Panc1 (cell line): ENCODE measurements around the gene CNTLN.

ENCODE experiments used
- POLR2AphosphoS5 ChIP-seq: IDR thresholded peaks from 2 replicates; pipeline ENCODE4 v1.6.1; 2012; ENCODE audit warnings: mild to moderate bottlenecking, low read depth, low read length, moderate library complexity
- SIN3A ChIP-seq: IDR thresholded peaks from 2 replicates; pipeline ENCODE4 v1.6.1; 2012; ENCODE audit warnings: low read depth, mild to moderate bottlenecking, low read length, moderate library complexity, borderline replicate concordance; ENCODE audit not compliant: insufficient read depth
- TCF7L2 ChIP-seq: IDR thresholded peaks from 2 replicates; pipeline ENCODE4 v1.6.1; 2011; ENCODE audit warnings: mild to moderate bottlenecking, low read depth, low read length, inconsistent platforms
- TF ChIP-seq, protein P1 (sequence below): fragments of 450-650 bp; IDR thresholded peaks from 2 replicates; pipeline ENCODE4 v1.5.1; 2017; ENCODE audit warnings: mild to moderate bottlenecking
- TF ChIP-seq, protein P2 (sequence below), 2 experiments: IDR thresholded peaks; 2 replicates each; pipeline ENCODE4 v1.6.1; 2011 to 2012; ENCODE audit warnings: low read depth in 2 of 2, control low read depth in 1 of 2, low read length in 1 of 2, mild to moderate bottlenecking in 1 of 2, moderate library complexity in 1 of 2; ENCODE audit not compliant: insufficient read depth in 1 of 2

DNA sequence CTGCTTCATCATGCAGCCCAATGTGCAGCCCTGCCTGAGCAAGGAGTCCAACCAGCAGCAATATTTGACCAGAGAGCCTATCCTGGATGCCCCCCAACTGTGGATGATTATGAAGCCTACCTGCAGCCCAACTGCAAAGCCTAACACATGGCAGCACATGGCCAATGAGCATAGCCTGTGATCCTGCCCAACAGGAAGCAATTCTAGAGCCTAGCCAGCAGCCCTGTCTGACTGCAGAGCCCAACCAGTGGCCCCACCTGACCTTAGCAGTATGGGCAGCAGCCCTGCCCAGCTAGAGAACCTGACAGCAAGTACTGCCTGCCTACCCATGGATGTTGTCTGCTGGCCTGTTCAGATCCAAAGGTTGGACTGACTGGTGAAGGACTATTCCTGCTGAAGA, 346.7 kb downstream of the CNTLN start:
- TF ChIP-seq POLR2AphosphoS5 (no peak), SIN3A (no peak), TCF7L2 (no peak)
- TF ChIP-seq, protein P1, sequence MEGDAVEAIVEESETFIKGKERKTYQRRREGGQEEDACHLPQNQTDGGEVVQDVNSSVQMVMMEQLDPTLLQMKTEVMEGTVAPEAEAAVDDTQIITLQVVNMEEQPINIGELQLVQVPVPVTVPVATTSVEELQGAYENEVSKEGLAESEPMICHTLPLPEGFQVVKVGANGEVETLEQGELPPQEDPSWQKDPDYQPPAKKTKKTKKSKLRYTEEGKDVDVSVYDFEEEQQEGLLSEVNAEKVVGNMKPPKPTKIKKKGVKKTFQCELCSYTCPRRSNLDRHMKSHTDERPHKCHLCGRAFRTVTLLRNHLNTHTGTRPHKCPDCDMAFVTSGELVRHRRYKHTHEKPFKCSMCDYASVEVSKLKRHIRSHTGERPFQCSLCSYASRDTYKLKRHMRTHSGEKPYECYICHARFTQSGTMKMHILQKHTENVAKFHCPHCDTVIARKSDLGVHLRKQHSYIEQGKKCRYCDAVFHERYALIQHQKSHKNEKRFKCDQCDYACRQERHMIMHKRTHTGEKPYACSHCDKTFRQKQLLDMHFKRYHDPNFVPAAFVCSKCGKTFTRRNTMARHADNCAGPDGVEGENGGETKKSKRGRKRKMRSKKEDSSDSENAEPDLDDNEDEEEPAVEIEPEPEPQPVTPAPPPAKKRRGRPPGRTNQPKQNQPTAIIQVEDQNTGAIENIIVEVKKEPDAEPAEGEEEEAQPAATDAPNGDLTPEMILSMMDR = no peak
- TF ChIP-seq, protein P2, sequence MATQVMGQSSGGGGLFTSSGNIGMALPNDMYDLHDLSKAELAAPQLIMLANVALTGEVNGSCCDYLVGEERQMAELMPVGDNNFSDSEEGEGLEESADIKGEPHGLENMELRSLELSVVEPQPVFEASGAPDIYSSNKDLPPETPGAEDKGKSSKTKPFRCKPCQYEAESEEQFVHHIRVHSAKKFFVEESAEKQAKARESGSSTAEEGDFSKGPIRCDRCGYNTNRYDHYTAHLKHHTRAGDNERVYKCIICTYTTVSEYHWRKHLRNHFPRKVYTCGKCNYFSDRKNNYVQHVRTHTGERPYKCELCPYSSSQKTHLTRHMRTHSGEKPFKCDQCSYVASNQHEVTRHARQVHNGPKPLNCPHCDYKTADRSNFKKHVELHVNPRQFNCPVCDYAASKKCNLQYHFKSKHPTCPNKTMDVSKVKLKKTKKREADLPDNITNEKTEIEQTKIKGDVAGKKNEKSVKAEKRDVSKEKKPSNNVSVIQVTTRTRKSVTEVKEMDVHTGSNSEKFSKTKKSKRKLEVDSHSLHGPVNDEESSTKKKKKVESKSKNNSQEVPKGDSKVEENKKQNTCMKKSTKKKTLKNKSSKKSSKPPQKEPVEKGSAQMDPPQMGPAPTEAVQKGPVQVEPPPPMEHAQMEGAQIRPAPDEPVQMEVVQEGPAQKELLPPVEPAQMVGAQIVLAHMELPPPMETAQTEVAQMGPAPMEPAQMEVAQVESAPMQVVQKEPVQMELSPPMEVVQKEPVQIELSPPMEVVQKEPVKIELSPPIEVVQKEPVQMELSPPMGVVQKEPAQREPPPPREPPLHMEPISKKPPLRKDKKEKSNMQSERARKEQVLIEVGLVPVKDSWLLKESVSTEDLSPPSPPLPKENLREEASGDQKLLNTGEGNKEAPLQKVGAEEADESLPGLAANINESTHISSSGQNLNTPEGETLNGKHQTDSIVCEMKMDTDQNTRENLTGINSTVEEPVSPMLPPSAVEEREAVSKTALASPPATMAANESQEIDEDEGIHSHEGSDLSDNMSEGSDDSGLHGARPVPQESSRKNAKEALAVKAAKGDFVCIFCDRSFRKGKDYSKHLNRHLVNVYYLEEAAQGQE (IDR thresholded peaks at IDR 0.05; ENCODE audit: insufficient read depth in 1 of 2, low read depth in 2 of 2, low read length in 1 of 2) = no peak
